Caco-2 (cell line): ENCODE data around the gene KISS1. TPM values are rescaled to one million over a fixed set of nuclear protein-coding genes. Genes with fewer than 3 reads are reported as not detected.

ENCODE experiments used
- BruUV-seq: library from RNA; stranded (reverse); fragments of 400-500 nt; replicated peaks from 2 replicates; lab custom pipeline; 2021; lab: Mats Ljungman, UMichigan
- CTCF ChIA-PET: fragments of 300-600 bp; sonication (Branson Sonifier 250); formaldehyde crosslinking; loops from one replicate; lab custom pipeline; 2022; ENCODE audit warnings: antibody characterized with exemption; lab: Charles Lee
- POLR2A ChIA-PET: fragments of 300-600 bp; sonication (Branson Sonifier 250); formaldehyde crosslinking; loops from one replicate; lab custom pipeline; 2022; ENCODE audit warnings: antibody characterized with exemption; lab: Charles Lee
- DNase-seq, 2 experiments: peaks; one replicate each; pipeline versions ENCODE4 v3.0.0 to v3.0.0-alpha.2; 2020 to 2022
- H3K27me3 ChIP-seq: replicated peaks from 2 replicates; pipeline ENCODE4 v1.6.0; 2011; ENCODE audit warnings: low read length; ENCODE audit not compliant: control insufficient read depth, insufficient read depth
- H3K36me3 ChIP-seq: 2 replicates; pipeline ENCODE4 v1.5.1; 2011; ENCODE audit warnings: low read length; ENCODE audit not compliant: control insufficient read depth, insufficient read depth
- H3K4me1 ChIP-seq: fragments of 250-450 bp; sonication (Bioruptor Pico); 2 replicates; pipeline ENCODE4 v1.5.1; 2020; ENCODE audit warnings: mild to moderate bottlenecking
- H3K4me3 ChIP-seq: 2 replicates; pipeline ENCODE4 v1.5.1; 2011; ENCODE audit warnings: low read depth, mild to moderate bottlenecking, control low read depth, low read length
- H3K9me3 ChIP-seq: fragments of 250-450 bp; sonication (Bioruptor Pico); 2 replicates; pipeline ENCODE4 v1.5.1; 2020; ENCODE audit warnings: mild to moderate bottlenecking, moderate library complexity
- H3K27ac Mint-ChIP-seq: one replicate; pipeline ENCODE4 v1.8.0; 2022; ENCODE audit warnings: mixed read lengths; ENCODE audit not compliant: unreplicated experiment
- H3K27me3 Mint-ChIP-seq: one replicate; pipeline ENCODE4 v1.8.0; 2022; ENCODE audit warnings: mixed read lengths; ENCODE audit not compliant: insufficient read depth, unreplicated experiment
- H3K36me3 Mint-ChIP-seq: one replicate; pipeline ENCODE4 v1.8.0; 2022; ENCODE audit warnings: mild to moderate bottlenecking, mixed read lengths; ENCODE audit not compliant: insufficient read depth, unreplicated experiment
- H3K4me1 Mint-ChIP-seq: one replicate; pipeline ENCODE4 v1.8.0; 2022; ENCODE audit warnings: low read depth, mixed read lengths; ENCODE audit not compliant: unreplicated experiment
- H3K4me3 Mint-ChIP-seq: one replicate; pipeline ENCODE4 v1.8.0; 2022; ENCODE audit warnings: mild to moderate bottlenecking, moderate library complexity, mixed read lengths; ENCODE audit not compliant: unreplicated experiment
- H3K9me3 Mint-ChIP-seq: one replicate; pipeline ENCODE4 v1.8.0; 2022; ENCODE audit warnings: mixed read lengths; ENCODE audit not compliant: unreplicated experiment
- CTCF ChIP-seq, 2 experiments: fragments of 200-600 bp in 1 of 2; IDR thresholded peaks; 1 replicate in 1 of 2; 2 replicates in 1 of 2; pipeline versions ENCODE4 v1.5.1 to v1.8.0; 2011 to 2022; ENCODE audit warnings: antibody characterized with exemption in 1 of 2, control low read depth in 1 of 2, inconsistent platforms in 1 of 2, low read depth in 1 of 2, low read length in 1 of 2, mild to moderate bottlenecking in 1 of 2, moderate library complexity in 1 of 2; ENCODE audit not compliant: insufficient read depth in 1 of 2, severe bottlenecking in 1 of 2, unreplicated experiment in 1 of 2
- intact Hi-C: fragments of 100-400 bp; cut with micrococcal nuclease; formaldehyde crosslinking; loops from one replicate; pipeline ENCODE4 v1.10.0; 2022; ENCODE audit not compliant: unreplicated experiment
- total RNA-seq: library from RNA; stranded (reverse); gene quantifications from 2 replicates; pipeline ENCODE4 v1.2.3, GENCODE V29; 2022

Gene KISS1
- total RNA-seq, 1 experiment from 2014 or later: 3.3 TPM

GRCh38 chr1:204186597-204186996, 9.7 kb downstream of the KISS1 start:
- no peak overlapping the region for H3K4me3 ChIP-seq
- Mint-ChIP-seq H3K36me3 (no peaks in the 10 kb centered on the region), H3K9me3 (no peaks in the 10 kb centered on the region), H3K27ac (no peak overlapping the region), H3K4me3 (no peak overlapping the region), H3K27me3 (no peaks in the 10 kb centered on the region), H3K4me1 (no peaks in the 10 kb centered on the region)
- intact Hi-C loops: no loop called here
- no peak for TF ChIP-seq CTCF (IDR thresholded peaks at IDR 0.05; ENCODE audit: insufficient read depth in 1 of 2, low read depth in 1 of 2, low read length in 1 of 2, severe bottlenecking in 1 of 2, unreplicated experiment in 1 of 2)
- no peaks in the 10 kb centered on the region for H3K27me3 ChIP-seq
- DNase-seq: no peak
- CTCF ChIA-PET: no interaction called here
- no TSS peak for BruUV-seq
- peaks cover 15% of the 10 kb centered on the region for H3K4me1 ChIP-seq
- no peaks in the 10 kb centered on the region for H3K9me3 ChIP-seq
- H3K36me3 ChIP-seq: no peaks in the 10 kb centered on the region
- POLR2A ChIA-PET: no interaction called here

GRCh38 chr1:204181116-204181515, 15.2 kb downstream of the KISS1 start:
- POLR2A ChIA-PET: no interaction called here
- Mint-ChIP-seq H3K4me3 (no peak overlapping the region), H3K27me3 (no peaks in the 10 kb centered on the region), H3K36me3 (no peaks in the 10 kb centered on the region), H3K9me3 (no peaks in the 10 kb centered on the region), H3K27ac (no peak overlapping the region), H3K4me1 (no peaks in the 10 kb centered on the region)
- no peak overlapping the region for H3K4me3 ChIP-seq
- no peaks in the 10 kb centered on the region; the same call in 1 of the 2 replicates for H3K9me3 ChIP-seq
- no peak for DNase-seq
- BruUV-seq: no TSS peak
- no peaks in the 10 kb centered on the region for H3K36me3 ChIP-seq
- intact Hi-C loops: no loop called here
- H3K4me1 ChIP-seq: no peaks in the 10 kb centered on the region
- CTCF ChIA-PET: no interaction called here
- H3K27me3 ChIP-seq: no peaks in the 10 kb centered on the region
- no peak for TF ChIP-seq CTCF (IDR thresholded peaks at IDR 0.05; ENCODE audit: insufficient read depth in 1 of 2, low read depth in 1 of 2, low read length in 1 of 2, severe bottlenecking in 1 of 2, unreplicated experiment in 1 of 2)

- CTCF ChIA-PET: interaction anchor here (0.6 to 1.2 kb wide), 2 partner anchors 16 to 34 kb away, joined by 3 to 4 read pairs; partner anchors contain the start of gene GOLT1A
- BruUV-seq: no TSS peak
These were observed 16.2 kb downstream of the KISS1 start for GRCh38 chr1:204180133-204180532.

More at GRCh38 chr1:204180133-204180532, 16.2 kb downstream of the KISS1 start:
- TF ChIP-seq CTCF (IDR thresholded peaks at IDR 0.05; ENCODE audit: insufficient read depth in 1 of 2, low read depth in 1 of 2, low read length in 1 of 2, severe bottlenecking in 1 of 2, unreplicated experiment in 1 of 2): no peak
- Mint-ChIP-seq H3K4me1 (no peaks in the 10 kb centered on the region), H3K27me3 (no peaks in the 10 kb centered on the region), H3K4me3 (no peak overlapping the region), H3K9me3 (no peaks in the 10 kb centered on the region), H3K27ac (no peak overlapping the region), H3K36me3 (no peaks in the 10 kb centered on the region)
- Histone ChIP-seq H3K4me1 (no peaks in the 10 kb centered on the region), H3K9me3 (no peaks in the 10 kb centered on the region; the same call in 1 of the 2 replicates), H3K27me3 (no peaks in the 10 kb centered on the region; the same call in 1 of the 2 replicates), H3K36me3 (no peaks in the 10 kb centered on the region), H3K4me3 (no peak overlapping the region)
- intact Hi-C loops: no loop called here
- no peak for DNase-seq
- POLR2A ChIA-PET: no interaction called here
